Ureter (tissue), 1 donor: ENCODE data around the gene HEATR5A. TPM values are rescaled to one million over a fixed set of nuclear protein-coding genes. Genes with fewer than 3 reads are reported as not detected.
"Not testable (repeated sequence)": the region's sequence is repeated elsewhere in the genome, so short reads cannot be mapped to it uniquely, and the experiment has no call there.

ENCODE experiments used
- DNase-seq: peaks from one replicate; pipeline ENCODE4 v3.0.0-alpha.2; 2020; ENCODE audit warnings: low spot score
- total RNA-seq: library from RNA; stranded (reverse); gene quantifications from one replicate; pipeline ENCODE4 v1.2.4, GENCODE V29; 2023
- donor health status: DM: yes; HTN: yes; CAD: no.

HEATR5A gene
- total RNA-seq, 1 donor from 2014 or later: 38.5 TPM

DNA sequence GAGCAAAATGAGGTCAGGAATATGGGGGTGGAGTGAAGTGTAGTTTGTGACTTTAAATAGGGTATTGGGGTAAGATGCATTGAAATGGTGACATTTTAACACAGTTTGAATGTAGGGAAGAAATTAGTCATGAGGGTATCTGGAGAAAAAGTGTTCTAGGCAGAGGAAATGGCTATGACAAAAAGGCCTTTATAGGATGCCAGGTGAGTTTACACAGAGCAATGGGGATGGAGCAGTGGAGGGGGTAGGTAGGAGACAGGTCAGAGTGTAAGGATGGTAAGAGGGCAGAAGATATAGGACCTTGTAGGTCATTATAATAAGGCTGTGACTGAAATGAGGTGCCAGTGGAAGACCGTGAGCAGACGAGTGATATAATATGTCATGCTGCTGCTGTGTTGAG is 30.4 kb downstream of the HEATR5A start:
- no peak for DNase-seq

DNA sequence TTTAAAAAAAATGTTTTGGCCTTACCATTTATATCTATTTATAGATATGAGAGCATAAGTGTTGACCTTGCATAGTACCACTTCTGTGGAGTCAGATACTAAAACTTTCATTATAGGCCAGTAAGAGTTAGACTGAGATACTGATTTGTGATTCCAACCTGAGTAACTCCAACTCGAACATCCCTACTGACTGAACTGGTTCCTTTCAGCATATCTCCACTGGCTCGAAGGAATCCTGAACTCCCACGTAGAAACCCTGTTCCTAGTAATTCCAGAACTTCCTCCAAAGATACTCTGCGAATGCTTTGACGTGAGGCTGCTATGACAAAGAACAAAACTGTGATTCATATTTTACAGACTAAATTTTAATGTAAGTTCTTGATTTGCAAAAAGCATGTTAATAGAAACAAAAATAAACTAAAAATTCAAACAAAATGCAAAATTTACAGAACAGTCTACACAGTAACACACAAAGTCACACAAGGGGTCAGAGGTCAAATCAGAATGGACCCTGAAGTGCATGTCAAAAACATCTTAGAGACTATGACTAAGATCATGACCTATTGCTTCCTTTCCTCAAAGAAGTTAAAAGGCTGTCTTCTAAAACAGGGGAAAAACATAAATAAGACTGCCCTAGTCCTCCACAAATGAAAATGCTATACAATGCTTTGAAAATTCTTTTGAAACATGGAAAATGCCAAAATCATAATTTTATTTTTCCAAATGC is 31.5 kb downstream of the HEATR5A start:
- no peak for DNase-seq

DNA sequence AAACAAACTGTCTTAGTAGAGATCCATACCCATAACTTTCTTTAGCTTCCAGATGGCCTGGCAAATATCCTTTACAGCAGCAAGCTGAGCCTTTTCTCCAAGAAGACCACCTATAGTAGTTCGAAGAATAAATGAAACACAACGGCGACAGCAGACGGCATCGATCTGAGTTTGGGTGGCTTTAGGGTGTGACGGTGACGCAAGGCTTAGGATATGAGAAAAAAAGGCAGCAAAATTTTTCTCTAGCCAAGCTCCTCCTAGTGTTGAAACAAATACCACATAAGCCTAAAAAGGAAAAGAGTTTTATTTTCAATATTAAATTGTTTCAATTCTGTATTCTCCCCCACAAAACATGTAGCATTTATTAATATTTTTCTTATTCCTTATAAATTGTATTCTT is 33.3 kb downstream of the HEATR5A start:
- DNase-seq: no peak

DNA sequence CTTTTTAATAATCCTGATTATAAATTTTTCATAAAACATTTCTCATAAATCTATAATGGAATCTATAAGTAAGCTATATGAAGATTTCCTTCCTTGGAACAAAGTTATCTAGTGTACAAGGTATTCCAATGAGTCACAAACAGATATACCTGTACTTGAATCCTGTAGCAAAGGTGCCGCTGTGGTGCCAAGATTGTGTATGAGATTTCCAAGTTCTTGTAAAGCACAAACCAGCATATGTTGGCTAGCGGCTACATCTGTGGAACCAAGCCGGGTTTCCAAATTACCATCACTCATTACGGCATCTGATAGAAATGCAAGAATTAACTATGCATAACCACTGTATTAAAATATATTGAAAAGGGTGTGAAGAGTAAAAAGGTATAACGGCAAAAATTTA is 34.1 kb downstream of the HEATR5A start:
- no peak for DNase-seq

DNA sequence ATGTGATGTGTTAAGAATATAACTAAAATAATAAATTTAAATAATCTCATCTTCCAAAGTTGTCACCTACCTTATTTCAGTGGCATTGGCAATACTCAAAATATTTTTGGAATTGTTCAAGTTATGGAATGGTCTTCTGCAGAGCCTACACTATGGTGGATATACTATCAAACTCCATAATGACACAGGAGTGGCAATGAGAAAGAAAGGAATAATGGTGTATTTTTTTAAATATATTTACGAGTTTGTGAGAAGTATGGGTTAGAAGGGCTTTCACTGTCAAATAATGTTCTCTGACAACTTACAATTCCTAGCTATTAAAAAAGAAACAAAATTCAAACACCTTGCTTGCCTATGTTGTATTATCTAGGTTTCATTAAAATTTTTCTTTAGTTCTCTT is 38.1 kb downstream of the HEATR5A start:
- no peak for DNase-seq

DNA sequence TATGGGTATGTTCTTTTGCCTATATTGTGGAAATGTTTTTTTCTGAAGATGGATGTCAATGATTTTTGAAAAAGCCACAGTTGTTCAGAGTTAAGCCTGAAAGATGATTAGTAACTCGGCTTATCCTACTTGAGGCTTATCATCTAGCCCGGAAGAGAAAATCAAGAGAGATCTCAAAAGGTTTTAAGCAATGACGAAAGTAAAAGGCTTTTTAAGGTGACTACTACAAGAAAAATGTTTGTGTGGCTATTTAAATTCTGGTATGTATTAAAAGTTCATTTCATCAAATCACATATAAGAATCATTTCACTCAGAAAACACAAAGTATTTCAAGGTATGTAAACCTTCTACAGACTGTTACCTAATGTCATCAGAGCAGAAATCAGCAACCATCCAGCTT is 40.2 kb downstream of the HEATR5A start:
- DNase-seq: no peak

DNA sequence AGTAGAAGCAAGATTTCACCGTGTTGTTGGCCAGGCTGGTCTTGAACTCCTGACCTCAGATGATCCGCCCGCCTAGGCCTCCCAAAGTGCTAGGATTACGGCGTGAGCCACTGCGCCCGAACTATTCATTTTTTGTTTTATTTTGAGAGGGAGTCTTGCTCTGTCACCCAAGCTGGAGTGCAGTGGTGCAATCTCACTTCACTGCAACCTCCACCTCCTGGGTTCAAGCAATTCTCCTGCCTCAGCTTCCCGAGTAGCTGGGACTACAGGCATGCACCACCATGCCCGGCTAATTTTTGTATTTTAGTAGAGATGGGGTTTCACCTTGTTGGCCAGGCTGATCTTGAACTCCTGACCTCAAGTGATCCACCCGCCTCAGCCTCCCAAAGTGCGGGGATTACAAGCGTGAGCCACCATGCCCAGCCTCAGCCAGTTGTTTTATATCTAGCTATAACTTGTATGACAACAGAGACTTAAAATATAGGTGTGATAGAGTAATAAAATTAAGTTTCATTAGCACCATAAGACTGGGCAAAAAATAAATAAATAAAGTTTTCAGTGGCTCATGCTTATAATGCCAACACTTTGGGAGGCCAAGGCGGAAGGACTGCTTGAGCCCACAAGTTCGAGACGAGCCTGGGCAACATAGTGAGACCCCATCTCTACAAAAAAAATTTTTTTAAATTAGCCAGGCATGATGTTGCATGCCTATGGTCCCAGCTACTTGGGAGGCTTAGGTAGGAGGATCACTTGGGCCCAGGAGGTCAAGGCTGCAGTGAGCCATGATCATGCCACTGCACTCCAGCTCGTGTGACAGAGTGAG is 41.0 kb downstream of the HEATR5A start:
- DNase-seq: not testable (repeated sequence)

DNA sequence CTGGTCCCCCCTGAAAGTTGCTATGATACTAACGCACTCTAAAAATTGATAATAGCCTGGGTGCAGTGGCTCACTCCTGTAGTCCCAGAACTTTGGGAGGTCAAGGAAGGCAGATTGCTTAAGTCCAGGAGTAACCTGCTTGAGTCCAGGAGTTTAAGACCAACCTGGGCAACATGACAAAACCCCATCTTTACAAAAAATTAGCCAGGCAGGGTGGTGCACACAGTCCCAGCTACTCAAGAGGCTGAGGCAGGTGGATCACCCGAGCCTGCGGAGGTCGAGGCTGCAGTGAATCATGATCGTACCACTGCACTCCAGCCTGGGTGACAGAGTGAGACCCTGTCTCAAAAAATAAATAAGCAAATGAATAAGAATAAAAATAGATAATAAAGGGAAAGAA is 42.9 kb downstream of the HEATR5A start:
- no peak for DNase-seq

DNA sequence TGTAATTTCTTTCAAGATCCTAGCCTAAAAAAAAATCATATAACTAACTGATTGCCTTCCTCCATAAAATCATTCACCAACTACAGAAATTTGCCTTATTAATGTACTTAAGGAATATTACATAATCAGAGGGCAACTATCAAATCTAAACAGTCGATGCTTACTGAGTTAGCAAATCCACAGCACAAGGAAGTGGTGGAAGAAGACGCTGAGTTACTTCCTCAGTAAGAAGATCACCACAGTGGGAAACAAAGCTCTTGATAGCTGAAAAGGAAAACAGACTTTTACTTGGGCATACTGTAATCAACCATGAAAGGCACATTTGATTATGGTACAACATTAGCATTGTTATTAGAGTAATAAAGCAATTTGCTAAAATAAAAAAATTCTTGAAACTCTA is 48.7 kb downstream of the HEATR5A start:
- no peak for DNase-seq

DNA sequence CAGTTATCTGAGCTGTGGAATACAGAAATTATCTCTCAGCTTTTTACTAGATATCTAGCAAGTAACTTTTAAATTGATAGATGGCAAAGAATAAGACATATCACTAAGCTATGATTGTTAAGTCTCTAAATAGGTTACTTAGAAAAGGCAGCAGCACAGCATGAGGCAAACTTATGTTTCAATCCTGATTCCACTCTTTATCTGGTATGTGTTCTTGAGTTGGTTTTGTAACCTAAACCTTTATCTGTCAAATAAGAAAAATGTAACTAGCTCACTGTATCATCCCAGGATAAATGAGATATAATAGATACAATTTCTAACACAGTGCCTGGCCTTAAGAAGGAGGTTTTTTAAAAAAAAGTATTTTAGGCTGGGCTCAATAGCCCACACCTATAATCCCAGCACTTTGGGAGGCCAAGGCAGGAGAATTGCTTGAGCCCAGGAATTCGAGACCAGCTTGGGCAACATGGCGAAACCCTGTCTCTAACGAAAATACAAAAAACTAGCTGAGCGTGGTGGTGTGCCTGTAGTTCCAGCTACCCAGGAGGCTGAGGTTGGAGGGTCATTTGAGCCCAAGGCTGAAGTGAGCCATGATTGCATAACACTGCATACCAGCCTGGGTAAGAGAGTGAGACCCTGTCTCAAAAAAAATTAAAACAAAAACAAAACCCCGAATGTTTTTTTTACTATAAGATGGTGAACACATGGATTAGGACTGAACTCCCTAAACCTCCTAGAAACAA is 56.8 kb downstream of the HEATR5A start:
- DNase-seq: no peak

DNA sequence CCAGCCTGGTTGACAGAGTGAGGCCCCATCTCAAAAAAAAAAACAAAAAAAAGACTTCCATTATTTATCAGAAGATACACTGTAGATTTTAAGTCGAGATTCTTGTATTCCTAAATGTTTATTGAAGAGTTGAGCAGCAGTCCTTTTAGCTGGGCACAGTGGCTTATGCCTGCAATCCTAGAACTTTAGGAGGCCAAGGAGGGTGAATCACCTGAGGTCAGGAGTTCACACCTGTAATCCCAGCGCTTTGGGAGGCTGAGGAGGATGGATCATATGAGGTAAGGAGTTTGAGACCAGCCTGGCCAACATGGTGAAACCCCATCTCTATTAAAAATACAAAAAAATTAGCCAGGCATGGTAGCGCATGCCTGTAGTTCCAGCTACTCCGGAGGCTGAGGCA is 57.6 kb downstream of the HEATR5A start:
- DNase-seq: no peak

DNA sequence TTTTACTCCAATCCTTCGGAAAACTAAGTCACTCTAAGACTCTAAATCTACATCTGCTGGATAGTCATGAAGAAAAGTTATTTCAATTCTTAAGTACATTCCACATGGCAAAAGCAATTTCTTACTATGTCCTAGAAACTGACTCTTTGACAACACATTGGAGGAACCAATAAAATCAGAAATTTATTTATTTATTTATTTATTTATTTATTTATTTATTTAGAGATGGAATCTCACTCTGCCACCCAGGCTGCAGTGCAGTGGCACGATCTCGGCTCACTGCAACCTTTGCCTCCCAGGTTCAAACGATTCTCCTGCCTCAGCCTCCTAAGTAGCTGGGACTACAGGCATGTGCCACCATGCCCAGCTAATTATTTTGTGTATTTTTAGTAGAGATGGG is 58.6 kb downstream of the HEATR5A start:
- DNase-seq: not testable (repeated sequence)

DNA sequence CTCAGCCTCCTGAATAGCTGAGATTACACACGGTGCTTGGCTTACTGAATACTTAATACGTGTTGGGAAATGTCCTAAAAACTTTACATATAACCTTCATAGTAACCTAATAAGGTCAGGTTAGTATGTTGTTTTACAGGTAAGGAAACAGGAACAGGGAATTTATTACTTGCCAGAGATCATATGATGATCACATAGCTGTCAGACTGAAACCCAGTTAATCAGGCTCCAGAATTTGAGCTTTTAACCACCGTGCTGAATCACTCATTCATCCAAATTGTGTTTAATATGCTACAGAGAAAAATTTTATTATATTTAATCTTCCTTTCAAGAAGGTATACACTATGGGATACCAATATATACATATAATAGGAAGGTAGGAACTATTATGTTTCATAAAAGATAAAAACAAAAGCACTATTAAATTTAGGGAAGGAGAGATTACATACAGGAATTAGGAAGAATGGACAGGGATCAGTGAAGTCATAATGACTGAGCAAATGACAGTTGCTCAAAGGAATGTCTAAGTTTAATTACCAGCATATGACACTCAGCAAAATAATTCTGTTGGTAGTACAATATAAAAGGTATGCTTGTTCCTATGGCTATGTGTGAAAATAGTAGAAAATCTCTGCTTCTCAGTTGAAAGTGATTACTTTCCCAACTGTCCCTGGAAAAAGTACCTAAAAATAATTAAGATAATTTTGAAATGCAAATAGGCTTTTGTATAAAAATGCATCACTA is 59.3 kb downstream of the HEATR5A start:
- DNase-seq: no peak

DNA sequence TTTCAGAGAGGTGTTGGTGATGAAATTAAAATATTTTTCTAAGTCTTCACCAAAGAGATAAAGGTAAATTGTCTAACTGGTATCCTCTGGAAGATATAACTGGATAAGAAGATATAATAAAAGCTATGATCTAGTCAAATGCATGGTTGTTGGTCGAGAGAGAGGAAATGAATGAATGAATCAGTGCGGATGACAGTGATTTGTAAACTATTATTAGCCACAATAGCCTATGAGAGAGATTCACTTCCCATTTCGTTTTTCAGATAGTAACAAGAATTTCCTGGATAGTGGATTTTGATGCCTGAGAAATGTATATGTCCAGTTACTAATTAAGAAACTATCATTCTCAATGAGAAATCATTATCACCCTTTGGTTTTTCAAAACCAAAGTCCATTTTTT is 63.1 kb downstream of the HEATR5A start:
- DNase-seq: no peak

DNA sequence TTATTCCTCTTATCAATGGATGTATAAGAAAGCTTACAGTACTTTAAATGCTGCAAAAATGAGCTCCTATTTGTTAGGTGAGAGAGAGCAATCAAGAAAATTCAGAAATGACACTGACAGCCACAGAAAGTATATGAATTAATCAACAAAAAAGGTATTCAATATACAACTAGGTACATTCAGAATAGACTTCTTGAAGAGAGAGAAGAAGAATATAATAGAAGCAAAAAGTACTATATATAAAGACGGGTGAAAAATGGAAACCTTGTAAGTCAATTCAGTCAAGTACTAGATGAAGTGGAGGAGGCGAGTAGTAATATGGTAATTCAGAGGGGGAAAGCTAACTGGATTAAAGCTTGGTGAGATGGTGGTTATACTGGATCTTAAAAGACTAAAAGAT is 74.3 kb downstream of the HEATR5A start:
- no peak for DNase-seq

DNA sequence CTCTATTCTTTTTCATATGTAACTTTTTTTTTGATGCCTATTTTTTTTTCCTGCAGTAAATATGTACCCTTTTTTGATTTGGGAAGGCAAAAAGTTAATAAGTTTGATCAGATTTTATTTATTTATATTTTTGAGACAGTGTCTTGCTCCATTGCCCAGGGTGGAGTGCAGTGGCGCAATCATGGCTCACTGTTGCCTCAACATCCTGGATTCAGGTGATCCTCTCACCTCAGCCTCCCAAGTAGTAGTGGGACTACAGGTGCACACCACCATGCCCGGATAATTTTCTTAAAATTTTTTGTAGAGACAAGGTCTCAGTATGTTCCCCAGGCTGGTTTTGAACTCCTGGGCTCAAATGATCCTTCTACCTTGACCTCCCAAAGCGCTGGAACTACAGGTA is 79.1 kb downstream of the HEATR5A start:
- no peak for DNase-seq

DNA sequence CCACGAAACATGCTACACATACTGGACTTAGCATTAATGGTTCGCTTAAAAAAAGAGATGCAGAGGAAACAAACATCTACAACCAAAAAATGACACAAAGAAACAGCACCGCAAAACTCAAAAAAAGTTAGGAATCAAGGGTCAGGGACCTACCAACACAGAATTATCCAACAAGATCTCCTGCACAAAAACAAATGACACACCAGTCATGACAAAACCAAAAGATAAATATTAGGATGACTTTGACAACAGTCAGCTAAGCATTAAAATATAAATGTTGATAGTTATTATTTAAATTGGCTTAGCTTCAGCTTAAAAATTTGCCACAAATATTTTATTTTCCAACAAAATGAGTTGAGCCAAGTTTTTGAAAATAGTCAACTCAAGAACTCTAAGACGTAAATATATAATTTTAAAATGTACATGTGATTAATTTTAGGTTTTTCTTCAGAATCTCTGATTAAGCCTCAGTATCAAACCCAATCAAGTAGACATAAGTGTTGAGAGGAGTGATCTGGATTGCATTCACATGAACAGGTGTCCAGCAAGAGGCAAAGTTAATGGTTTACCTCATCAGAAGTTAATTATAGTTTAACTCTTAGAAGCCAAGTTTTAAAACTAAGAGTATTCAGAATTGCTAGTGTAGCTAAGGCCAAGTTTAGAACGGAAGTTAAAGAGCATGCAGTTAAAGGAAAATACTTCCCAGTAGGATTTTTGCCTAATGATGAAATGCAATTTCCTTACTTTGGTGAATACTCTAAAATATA is 79.9 kb downstream of the HEATR5A start:
- no peak for DNase-seq

DNA sequence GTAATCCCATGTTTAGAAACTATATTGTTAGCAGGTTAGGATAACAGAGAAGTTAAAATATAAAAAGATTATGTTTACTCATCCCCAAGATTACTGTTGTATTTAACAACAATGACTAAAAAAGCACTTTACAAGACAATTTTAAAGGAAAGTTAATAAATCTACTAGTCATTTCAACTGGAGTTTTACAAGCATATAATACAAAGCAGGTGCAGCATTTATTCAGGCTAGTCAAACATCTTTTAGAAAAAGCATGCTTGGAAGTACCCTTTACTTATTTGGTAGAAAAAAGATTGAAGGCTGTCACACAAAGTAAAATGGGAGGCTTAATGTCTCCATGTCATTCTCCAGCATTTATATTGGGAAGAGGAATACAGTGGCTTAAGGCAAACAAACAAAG is 80.6 kb downstream of the HEATR5A start:
- DNase-seq: no peak

DNA sequence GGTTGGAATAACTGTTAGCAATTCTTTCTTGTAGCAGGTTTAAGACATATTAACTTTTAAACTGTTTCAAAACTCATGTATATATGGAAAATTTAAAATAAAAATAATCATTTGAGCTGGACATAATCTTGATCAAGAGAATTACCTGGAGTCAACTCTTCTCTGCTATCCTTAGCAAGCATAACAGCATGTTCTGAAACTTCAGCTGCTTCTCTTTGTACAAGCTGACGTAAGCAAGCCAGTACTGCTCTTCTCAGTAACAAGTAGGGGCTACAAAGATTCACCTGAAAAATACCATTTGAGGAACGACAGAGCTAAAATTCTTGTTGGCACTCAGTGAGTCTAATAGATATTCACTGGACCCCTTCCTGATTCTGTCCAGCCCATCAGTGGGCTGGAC is 83.0 kb downstream of the HEATR5A start:
- no peak for DNase-seq

DNA sequence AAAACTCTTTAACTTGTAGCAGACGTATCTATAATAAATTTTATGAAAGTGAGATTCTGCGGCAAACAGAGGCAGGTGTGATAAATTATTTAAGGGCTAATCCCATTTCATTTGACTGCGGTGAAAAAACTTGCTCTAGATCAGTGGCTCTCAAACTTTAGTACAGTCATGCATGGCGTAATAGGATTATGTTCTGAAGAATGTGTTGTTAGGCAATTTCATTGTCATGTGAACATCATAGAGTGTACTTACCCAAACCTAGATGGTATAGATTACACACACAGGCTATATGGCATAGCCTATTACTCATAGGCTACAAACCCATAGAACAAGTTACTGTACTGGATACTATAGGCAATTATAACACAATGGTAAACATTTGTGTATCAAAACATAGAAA is 83.7 kb downstream of the HEATR5A start:
- DNase-seq: no peak

DNA sequence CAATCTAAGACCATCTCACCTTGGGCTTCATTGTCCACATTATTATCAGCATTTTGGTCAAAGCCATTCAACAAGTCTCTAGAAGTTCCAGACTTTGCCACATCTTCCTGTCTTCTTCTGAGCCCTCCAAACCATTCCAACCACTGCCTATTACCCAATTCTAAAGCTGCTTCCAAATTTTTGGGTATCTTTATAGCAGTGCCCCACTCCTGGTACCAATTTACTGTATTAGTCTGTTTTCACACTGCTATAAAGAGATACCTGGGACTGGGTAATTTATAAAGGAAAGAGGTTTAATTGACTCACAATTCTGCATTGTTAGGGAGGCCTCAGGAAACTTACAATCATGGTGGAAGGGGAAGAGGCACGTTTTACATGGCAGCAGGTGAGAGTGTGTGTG is 89.0 kb downstream of the HEATR5A start:
- not testable (repeated sequence) for DNase-seq
